Activated naive CD4-positive, alpha-beta T cell treated with anti-CD3 and anti-CD28 coated beads for 36 hours (primary cell): ENCODE measurements around the gene NTM. TPM values are rescaled to one million over a fixed set of nuclear protein-coding genes. Genes with fewer than 3 reads are reported as not detected.

Experiments
- CTCF ChIA-PET: fragments of 350-600 bp; sonication (Branson Sonifier 250); formaldehyde crosslinking; loops from one replicate; lab custom pipeline; 2021; ENCODE audit warnings: antibody characterized with exemption; lab: Charles Lee
- DNase-seq: peaks from one replicate; pipeline ENCODE4 v3.0.0-alpha.2; 2020
- H3K27ac Mint-ChIP-seq: one replicate; pipeline ENCODE4 v1.8.0; 2021; ENCODE audit warnings: mild to moderate bottlenecking, mixed read lengths
- H3K27me3 Mint-ChIP-seq: one replicate; pipeline ENCODE4 v1.8.0; 2021; ENCODE audit warnings: low read depth, mixed read lengths
- H3K36me3 Mint-ChIP-seq: one replicate; pipeline ENCODE4 v1.8.0; 2021; ENCODE audit warnings: low read depth, mixed read lengths
- H3K4me1 Mint-ChIP-seq: one replicate; pipeline ENCODE4 v1.8.0; 2021; ENCODE audit warnings: low read depth, mixed read lengths
- H3K4me3 Mint-ChIP-seq: one replicate; pipeline ENCODE4 v1.8.0; 2021; ENCODE audit warnings: mild to moderate bottlenecking, moderate library complexity, mixed read lengths
- H3K9me3 Mint-ChIP-seq: one replicate; pipeline ENCODE4 v1.8.0; 2021; ENCODE audit warnings: mixed read lengths
- intact Hi-C: fragments of 100-400 bp; cut with micrococcal nuclease; formaldehyde crosslinking; loops from one replicate; pipeline ENCODE4 v1.15.1; 2023
- total RNA-seq, 2 experiments: library from RNA; stranded (reverse); gene quantifications; one replicate each; pipeline ENCODE4 v1.2.3, GENCODE V29; 2021

Gene NTM
- total RNA-seq, 2 experiments from 2014 or later, result not detected

- H3K4me3 Mint-ChIP-seq, result no peak overlapping the region
- intact Hi-C loops, result no loop called here
- H3K36me3 Mint-ChIP-seq, result no peaks in the 10 kb centered on the region
- H3K27ac Mint-ChIP-seq, result no peak overlapping the region
- H3K9me3 Mint-ChIP-seq, result peaks cover 2% of the 10 kb centered on the region
- H3K27me3 Mint-ChIP-seq, result no peaks in the 10 kb centered on the region
- CTCF ChIA-PET, result no interaction called here
- no peak for DNase-seq
- H3K4me1 Mint-ChIP-seq, result no peaks in the 10 kb centered on the region
These were observed 128.8 kb downstream of the NTM start for GRCh38 chr11:131499199-131499598.

DNA sequence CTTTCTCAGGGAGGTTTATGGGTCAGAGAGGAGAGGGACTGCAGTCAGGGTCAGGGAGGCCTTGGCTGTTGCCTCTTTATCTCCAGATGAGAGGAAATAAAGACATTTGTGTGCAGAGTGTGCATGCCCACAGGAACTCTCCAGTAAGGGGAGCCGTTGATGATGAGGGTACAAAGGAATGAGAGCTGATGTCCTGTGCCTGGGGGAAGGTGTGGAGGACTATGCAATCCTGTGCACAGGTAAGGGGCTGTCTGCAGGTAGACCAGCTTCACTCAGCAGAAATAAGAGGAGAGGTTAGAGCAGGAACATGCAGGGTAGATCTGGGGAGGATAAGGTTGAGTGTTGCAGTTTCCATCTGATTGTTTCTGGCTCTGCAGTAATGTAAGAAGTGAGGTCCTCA is 132.6 kb downstream of the NTM start:
- intact Hi-C loops, result no loop called here
- H3K4me1 Mint-ChIP-seq, result no peaks in the 10 kb centered on the region
- no peak for DNase-seq
- H3K27ac Mint-ChIP-seq, result no peak overlapping the region
- CTCF ChIA-PET, result no interaction called here
- no peak overlapping the region for H3K4me3 Mint-ChIP-seq
- peaks cover 7% of the 10 kb centered on the region for H3K27me3 Mint-ChIP-seq
- H3K36me3 Mint-ChIP-seq, result no peaks in the 10 kb centered on the region
- H3K9me3 Mint-ChIP-seq, result peaks cover 2% of the 10 kb centered on the region

GRCh38 chr11:131504199-131504949 is 134.0 kb downstream of the NTM start:
- H3K27ac Mint-ChIP-seq, result no peak overlapping the region
- no peak overlapping the region for H3K4me3 Mint-ChIP-seq
- intact Hi-C loops, result no loop called here
- H3K36me3 Mint-ChIP-seq, result no peaks in the 10 kb centered on the region
- no peak for DNase-seq
- no peaks in the 10 kb centered on the region for H3K4me1 Mint-ChIP-seq
- peaks cover 7% of the 10 kb centered on the region for H3K27me3 Mint-ChIP-seq
- H3K9me3 Mint-ChIP-seq, result peaks cover 2% of the 10 kb centered on the region
- CTCF ChIA-PET, result no interaction called here

DNA sequence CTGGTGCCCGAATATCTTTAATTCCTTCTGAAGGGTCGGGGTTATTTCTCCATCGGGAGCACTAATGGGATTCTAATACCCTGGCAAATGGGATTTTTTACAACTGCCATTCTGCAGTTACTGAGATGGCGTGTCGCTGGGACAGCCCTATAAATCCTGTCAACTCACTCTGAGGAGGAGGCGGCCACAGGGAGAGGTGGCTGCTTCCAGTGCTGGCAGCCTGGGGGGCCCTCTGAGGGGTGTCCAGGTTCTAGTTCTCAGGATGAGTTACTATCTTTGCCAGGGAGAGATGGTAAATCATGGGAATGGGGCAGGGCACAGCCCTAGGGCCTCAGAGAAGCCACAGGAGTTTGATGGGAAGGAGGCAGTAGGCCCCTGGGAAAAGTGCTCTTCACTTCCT is 135.9 kb downstream of the NTM start:
- no peak overlapping the region for H3K27ac Mint-ChIP-seq
- H3K4me1 Mint-ChIP-seq, result no peaks in the 10 kb centered on the region
- CTCF ChIA-PET, result no interaction called here
- peaks cover 7% of the 10 kb centered on the region for H3K27me3 Mint-ChIP-seq
- H3K4me3 Mint-ChIP-seq, result no peak overlapping the region
- no peaks in the 10 kb centered on the region for H3K36me3 Mint-ChIP-seq
- H3K9me3 Mint-ChIP-seq, result no peaks in the 10 kb centered on the region
- DNase-seq, result no peak
- intact Hi-C loops, result no loop called here

GRCh38 chr11:131510662-131511061 is 140.2 kb downstream of the NTM start:
- Mint-ChIP-seq H3K27ac (no peak overlapping the region), H3K4me3 (no peak overlapping the region), H3K4me1 (no peaks in the 10 kb centered on the region), H3K36me3 (no peaks in the 10 kb centered on the region), H3K27me3 (peaks cover 6% of the 10 kb centered on the region), H3K9me3 (no peaks in the 10 kb centered on the region)
- intact Hi-C loops, result no loop called here
- no peak for DNase-seq
- CTCF ChIA-PET, result no interaction called here

- no peak overlapping the region for H3K27ac Mint-ChIP-seq
- peaks cover 4% of the 10 kb centered on the region for H3K27me3 Mint-ChIP-seq
- intact Hi-C loops, result no loop called here
- CTCF ChIA-PET, result no interaction called here
- no peaks in the 10 kb centered on the region for H3K9me3 Mint-ChIP-seq
- no peak overlapping the region for H3K4me3 Mint-ChIP-seq
- H3K4me1 Mint-ChIP-seq, result no peaks in the 10 kb centered on the region
- H3K36me3 Mint-ChIP-seq, result no peaks in the 10 kb centered on the region
- DNase-seq, result peak; percentile 15
These were observed 141.4 kb downstream of the NTM start for GRCh38 chr11:131511794-131512193.

- intact Hi-C loops, result no loop called here
- no peaks in the 10 kb centered on the region for H3K36me3 Mint-ChIP-seq
These were observed 141.8 kb downstream of the NTM start for GRCh38 chr11:131512228-131512627.

GRCh38 chr11:131514062-131514461 is 143.6 kb downstream of the NTM start:
- CTCF ChIA-PET, result no interaction called here
- intact Hi-C loops, result no loop called here

More at GRCh38 chr11:131512228-131512627, 141.8 kb downstream of the NTM start:
- H3K27me3 Mint-ChIP-seq, result peaks cover 4% of the 10 kb centered on the region
- CTCF ChIA-PET, result no interaction called here
- H3K4me1 Mint-ChIP-seq, result no peaks in the 10 kb centered on the region
- no peak overlapping the region for H3K27ac Mint-ChIP-seq
- H3K4me3 Mint-ChIP-seq, result no peak overlapping the region
- no peaks in the 10 kb centered on the region for H3K9me3 Mint-ChIP-seq
- DNase-seq, result no peak

GRCh38 chr11:131518305-131518838 is 148.0 kb downstream of the NTM start:
- no peaks in the 10 kb centered on the region for H3K36me3 Mint-ChIP-seq
- no peak overlapping the region for H3K4me3 Mint-ChIP-seq
- CTCF ChIA-PET, result no interaction called here
- H3K4me1 Mint-ChIP-seq, result no peaks in the 10 kb centered on the region
- H3K27me3 Mint-ChIP-seq, result peaks cover 4% of the 10 kb centered on the region
- H3K27ac Mint-ChIP-seq, result no peak overlapping the region
- no peaks in the 10 kb centered on the region for H3K9me3 Mint-ChIP-seq
- intact Hi-C loops, result no loop called here
- DNase-seq, result no peak

More at GRCh38 chr11:131514062-131514461, 143.6 kb downstream of the NTM start:
- Mint-ChIP-seq H3K27ac (no peak overlapping the region), H3K9me3 (no peaks in the 10 kb centered on the region), H3K36me3 (no peaks in the 10 kb centered on the region), H3K4me3 (no peak overlapping the region), H3K27me3 (peaks cover 4% of the 10 kb centered on the region), H3K4me1 (no peaks in the 10 kb centered on the region)
- no peak for DNase-seq

GRCh38 chr11:131522851-131523250 is 152.4 kb downstream of the NTM start:
- H3K4me1 Mint-ChIP-seq, result no peaks in the 10 kb centered on the region
- no peak overlapping the region for H3K4me3 Mint-ChIP-seq
- CTCF ChIA-PET, result interaction anchor here (0.7 kb wide), 1 partner anchor 260 kb away, joined by 4 read pairs; no protein-coding TSS in a partner anchor
- H3K9me3 Mint-ChIP-seq, result no peaks in the 10 kb centered on the region
- no peak overlapping the region for H3K27ac Mint-ChIP-seq
- H3K27me3 Mint-ChIP-seq, result peaks cover 2% of the 10 kb centered on the region
- H3K36me3 Mint-ChIP-seq, result no peaks in the 10 kb centered on the region
- DNase-seq, result no peak
- intact Hi-C loops, result no loop called here

DNA sequence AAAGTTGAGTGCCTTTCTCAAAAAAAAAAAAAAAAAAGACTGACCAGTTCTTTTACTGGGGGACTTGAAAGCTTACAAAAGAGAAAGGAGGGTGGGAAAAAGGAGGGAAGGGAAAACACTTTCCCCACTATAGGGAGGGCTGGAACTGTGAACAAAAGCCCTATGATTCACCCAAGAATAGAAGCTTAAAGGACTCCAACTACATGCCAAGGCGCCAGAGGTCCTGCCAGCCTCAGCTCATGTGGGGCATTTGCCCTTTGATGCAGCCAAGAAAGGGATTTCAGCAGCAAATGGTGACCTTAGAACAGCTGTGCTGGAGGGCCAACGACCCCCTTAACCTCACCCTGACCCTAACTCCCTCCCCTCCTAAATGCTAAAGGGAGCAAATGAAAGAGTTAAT is 160.0 kb downstream of the NTM start:
- Mint-ChIP-seq H3K36me3 (no peaks in the 10 kb centered on the region), H3K27ac (no peak overlapping the region), H3K27me3 (peaks cover 6% of the 10 kb centered on the region), H3K9me3 (no peaks in the 10 kb centered on the region), H3K4me3 (no peak overlapping the region), H3K4me1 (no peaks in the 10 kb centered on the region)
- intact Hi-C loops, result no loop called here
- DNase-seq, result no peak
- CTCF ChIA-PET, result interaction anchor here (0.6 kb wide), 1 partner anchor 369 kb away, joined by 3 read pairs; no protein-coding TSS in a partner anchor

DNA sequence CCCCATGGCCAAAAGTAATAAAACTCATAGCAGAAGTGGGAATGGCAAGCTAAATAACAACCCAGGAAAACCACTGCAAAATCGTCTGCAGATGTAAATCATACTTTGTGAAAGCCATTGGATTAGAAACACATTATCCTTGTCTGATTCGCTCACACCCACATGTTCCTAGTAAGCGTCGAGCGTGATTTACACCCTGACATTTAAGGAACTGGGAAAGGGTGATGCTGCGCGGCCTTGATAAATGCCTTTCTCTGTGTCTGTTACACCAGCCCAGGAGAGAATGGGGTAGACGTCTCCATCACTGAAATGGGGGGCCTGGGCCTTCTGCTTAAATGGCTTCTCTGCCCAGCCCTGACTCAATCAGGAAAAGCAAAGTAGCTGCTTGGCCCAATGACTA is 162.7 kb downstream of the NTM start:
- DNase-seq, result no peak
- no peak overlapping the region for H3K4me3 Mint-ChIP-seq
- peaks cover 1% of the 10 kb centered on the region for H3K36me3 Mint-ChIP-seq
- no peak overlapping the region for H3K27ac Mint-ChIP-seq
- peaks cover 2% of the 10 kb centered on the region for H3K9me3 Mint-ChIP-seq
- CTCF ChIA-PET, result interaction anchor here (0.6 to 0.7 kb wide), 2 partner anchors 61 to 139 kb away, joined by 3 read pairs; no protein-coding TSS in a partner anchor
- no peaks in the 10 kb centered on the region for H3K4me1 Mint-ChIP-seq
- intact Hi-C loops, result no loop called here
- H3K27me3 Mint-ChIP-seq, result peaks cover 6% of the 10 kb centered on the region

GRCh38 chr11:131533998-131534397 is 163.6 kb downstream of the NTM start:
- peaks cover 2% of the 10 kb centered on the region for H3K9me3 Mint-ChIP-seq
- H3K4me1 Mint-ChIP-seq, result no peaks in the 10 kb centered on the region
- H3K27ac Mint-ChIP-seq, result no peak overlapping the region
- H3K4me3 Mint-ChIP-seq, result no peak overlapping the region
- H3K36me3 Mint-ChIP-seq, result peaks cover 1% of the 10 kb centered on the region
- CTCF ChIA-PET, result interaction anchor here (0.7 kb wide), 1 partner anchor 138 kb away, joined by 3 read pairs; no protein-coding TSS in a partner anchor
- intact Hi-C loops, result no loop called here
- H3K27me3 Mint-ChIP-seq, result peaks cover 6% of the 10 kb centered on the region
- no peak for DNase-seq
